Adrenal gland (tissue), 5 donors: ENCODE data around the gene GPX5.

ENCODE experiments used
- CTCF ChIP-seq, 6 experiments: fragments of 450-650 bp in 4 of 6; fragments of 200-600 bp in 2 of 6; sonication (generic) in 1 of 6; IDR thresholded peaks; 1 replicate in 5 of 6; 2 replicates in 1 of 6; pipeline versions ENCODE4 v1.5.1 to v1.8.0; 2016 to 2021; ENCODE audit warnings: antibody characterized with exemption in 6 of 6, mild to moderate bottlenecking in 2 of 6, moderate library complexity in 1 of 6
- POLR2A ChIP-seq, 2 donors: fragments of 450-650 bp; IDR thresholded peaks; one replicate each; pipeline ENCODE4 v1.6.1; 2017; ENCODE audit warnings: antibody characterized with exemption in 2 of 2, mild to moderate bottlenecking in 2 of 2, moderate library complexity in 1 of 2
- donor health status: DM: no; HTN: no; CAD: no.

GRCh38 chr6:28580475-28580874, 54.8 kb downstream of the GPX5 start:
- TF ChIP-seq CTCF (IDR thresholded peaks at IDR 0.05) = no peak
- TF ChIP-seq POLR2A (IDR thresholded peaks at IDR 0.05) = no peak
